Measurements from ENCODE around the gene CCDC9. TPM values are rescaled to one million over a fixed set of nuclear protein-coding genes. Genes with fewer than 3 reads are reported as not detected.
A peak's percentile ranks its signal among the peaks of the same experiment; 100 is the strongest.

The CCDC9 gene
- polyA plus RNA-seq, 3 donors, result 6.3 to 10.0 (median 7.6) TPM

- 6% methylated on average over 15 of the region's 16 CpGs for WGBS (ENCODE audit: insufficient coverage)
- no peak overlapping the region for H3K9ac ChIP-seq (ENCODE audit: insufficient read depth, low read length, poor library complexity, severe bottlenecking)
- H3K4me1 ChIP-seq (ENCODE audit: control insufficient read depth in 1 of 2, insufficient read depth in 2 of 2, low read length in 2 of 2), result peaks cover 30 to 38% of the 10 kb centered on the region in 2 donors
- no peaks in the 10 kb centered on the region for H3K36me3 ChIP-seq (replicated peaks in 1 of 2; ENCODE audit: control insufficient read depth in 1 of 2, insufficient read depth in 2 of 2, low read length in 2 of 2)
- no peak overlapping the region for H3K27ac ChIP-seq (ENCODE audit: low read depth in 1 of 2, low read length in 2 of 2)
- peak overlapping the region in 3 of 7 donors; percentile 1 to 66 (median 57) for H3K27ac Mint-ChIP-seq
- intact Hi-C loops (cut with micrococcal nuclease), result no loop called here
- no peak overlapping the region for H3K4me3 ChIP-seq (replicated peaks in 1 of 3; ENCODE audit: low read depth in 2 of 3, low read length in 3 of 3)
- H3K27me3 ChIP-seq (ENCODE audit: control insufficient read depth in 2 of 2, insufficient read depth in 2 of 2, low read length in 2 of 2), result peaks cover 31 to 70% of the 10 kb centered on the region in 2 donors
- H4K20me1 ChIP-seq (ENCODE audit: insufficient read depth, low read length), result no peaks in the 10 kb centered on the region
- TF ChIP-seq CTCF (IDR thresholded peaks at IDR 0.05), result no peak
- no peak overlapping the region for H3K4me2 ChIP-seq (replicated peaks; ENCODE audit: extremely low read depth, low read length, poor library complexity, severe bottlenecking)
- peaks cover 43 to 54% (median 48%) of the 10 kb centered on the region in 3 donors for H3K27me3 Mint-ChIP-seq (ENCODE audit: low read depth in 3 of 3)
- peaks cover 3 to 8% of the 10 kb centered on the region in 2 donors for H3K36me3 Mint-ChIP-seq
- H3K79me2 ChIP-seq (ENCODE audit: insufficient read depth, low read length), result no peaks in the 10 kb centered on the region
- H3K4me1 Mint-ChIP-seq, result peaks cover 18% of the 10 kb centered on the region
- peaks cover 0 to 25% (median 7%) of the 10 kb centered on the region in 7 donors for H3K9me3 Mint-ChIP-seq
- peak overlapping the region in 1 of 2 donors; percentile 89 for H3K4me3 Mint-ChIP-seq
- H3K9me3 ChIP-seq (replicated peaks in 1 of 2; ENCODE audit: control insufficient read depth in 1 of 2, insufficient read depth in 1 of 2, low read length in 2 of 2), result peaks cover 3 to 25% of the 10 kb centered on the region in 2 donors
- H2AFZ ChIP-seq (ENCODE audit: insufficient read depth, low read depth, low read length, poor library complexity, severe bottlenecking), result no peak overlapping the region
- DNase-seq, result no peak
These were observed 17.2 kb upstream of the CCDC9 start for GRCh38 chr19:47239152-47239551.

- H3K4me1 ChIP-seq (ENCODE audit: control insufficient read depth in 1 of 2, insufficient read depth in 2 of 2, low read length in 2 of 2), result peaks cover 36 to 44% of the 10 kb centered on the region in 2 donors
- under 1% methylated on average over 50 of the region's 62 CpGs for WGBS (ENCODE audit: insufficient coverage)
- H3K36me3 ChIP-seq (replicated peaks in 1 of 2; ENCODE audit: control insufficient read depth in 1 of 2, insufficient read depth in 2 of 2, low read length in 2 of 2), result no peaks in the 10 kb centered on the region
- peaks cover 23% of the 10 kb centered on the region for H3K4me1 Mint-ChIP-seq
- no peak overlapping the region for H3K9ac ChIP-seq (ENCODE audit: insufficient read depth, low read length, poor library complexity, severe bottlenecking)
- H3K27me3 Mint-ChIP-seq (ENCODE audit: low read depth in 3 of 3), result peaks cover 41 to 50% (median 45%) of the 10 kb centered on the region in 3 donors
- no peak overlapping the region for H3K4me3 ChIP-seq (replicated peaks in 1 of 3; ENCODE audit: low read depth in 2 of 3, low read length in 3 of 3)
- no peak overlapping the region for H3K27ac ChIP-seq (ENCODE audit: low read depth in 1 of 2, low read length in 2 of 2)
- intact Hi-C loops (cut with micrococcal nuclease), result loop anchor here in 1 of 2 donors (2.0 kb wide), 1 partner anchor 13 kb away; no protein-coding TSS in a partner anchor
- no peak overlapping the region for H3K4me2 ChIP-seq (replicated peaks; ENCODE audit: extremely low read depth, low read length, poor library complexity, severe bottlenecking)
- no peaks in the 10 kb centered on the region for H3K79me2 ChIP-seq (ENCODE audit: insufficient read depth, low read length)
- TF ChIP-seq CTCF (IDR thresholded peaks at IDR 0.05), result no peak
- H3K27ac Mint-ChIP-seq, result peak overlapping the region in 1 of 7 donors; percentile 44
- H4K20me1 ChIP-seq (ENCODE audit: insufficient read depth, low read length), result no peaks in the 10 kb centered on the region
- peaks cover 3 to 25% of the 10 kb centered on the region in 2 donors for H3K9me3 ChIP-seq (replicated peaks in 1 of 2; ENCODE audit: control insufficient read depth in 1 of 2, insufficient read depth in 1 of 2, low read length in 2 of 2)
- peaks cover 0 to 25% (median 7%) of the 10 kb centered on the region in 7 donors for H3K9me3 Mint-ChIP-seq
- peak overlapping the region in 1 of 2 donors; percentile 80 for H3K4me3 Mint-ChIP-seq
- peaks cover 31 to 70% of the 10 kb centered on the region in 2 donors for H3K27me3 ChIP-seq (ENCODE audit: control insufficient read depth in 2 of 2, insufficient read depth in 2 of 2, low read length in 2 of 2)
- no peak overlapping the region for H2AFZ ChIP-seq (ENCODE audit: insufficient read depth, low read depth, low read length, poor library complexity, severe bottlenecking)
- peaks cover 3 to 8% of the 10 kb centered on the region in 2 donors for H3K36me3 Mint-ChIP-seq
- DNase-seq, result no peak
These were observed 16.6 kb upstream of the CCDC9 start for GRCh38 chr19:47239610-47240296.
